ENCODE results near the gene RBM10.

The RBM10 gene

DNA sequence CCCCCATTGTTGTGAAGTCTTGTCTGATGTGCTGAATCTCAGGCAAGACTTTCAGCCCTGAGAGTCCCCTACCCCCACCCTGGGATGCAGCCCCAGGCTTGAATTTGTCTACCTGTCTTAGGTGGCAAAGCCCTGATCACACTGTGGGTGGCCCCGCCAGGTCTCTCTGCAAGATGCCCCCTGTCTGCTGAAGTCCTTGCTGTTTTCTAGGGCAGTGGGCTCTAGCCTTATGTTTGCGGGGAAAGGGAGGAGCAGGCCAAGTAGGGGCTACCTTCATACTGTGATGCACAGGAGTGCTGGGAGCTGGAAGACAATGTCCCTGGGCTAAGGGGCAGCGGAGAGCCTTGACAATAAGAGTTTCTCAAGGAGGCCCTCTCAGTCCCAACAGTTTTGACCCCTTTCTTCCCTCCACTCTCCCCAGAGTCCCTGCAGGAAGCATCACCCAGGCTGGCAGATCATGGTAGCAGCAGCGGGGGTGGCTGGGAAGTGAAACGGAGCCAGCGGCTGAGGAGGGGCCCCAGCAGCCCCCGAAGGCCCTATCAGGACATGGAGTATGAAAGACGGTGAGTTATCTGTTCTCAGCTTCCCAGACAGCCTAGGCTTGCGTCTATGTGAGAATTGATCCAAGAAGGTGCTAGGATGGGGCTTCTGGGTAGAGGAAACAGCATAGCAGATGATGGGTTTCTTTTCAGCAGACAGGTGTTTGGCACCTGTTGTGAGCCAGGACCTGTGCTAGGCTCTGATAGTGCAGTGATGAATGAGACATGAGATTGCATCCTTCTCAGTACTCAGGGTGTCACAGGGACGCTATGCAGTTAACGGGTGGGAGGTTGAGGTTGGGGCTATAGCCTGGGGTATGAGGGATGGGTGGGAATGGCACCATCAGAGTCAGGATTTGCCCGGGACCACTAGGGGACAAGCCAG lies 2.2 kb downstream of the RBM10 start:
- no peak for DNase-seq

GRCh38 chrX:47148946-47149345 lies 3.9 kb downstream of the RBM10 start:
- no peak for DNase-seq

- DNase-seq, result peak in 1 of 2 experiments; percentile 1
These were observed 6.4 kb downstream of the RBM10 start for GRCh38 chrX:47151435-47151834.

DNA sequence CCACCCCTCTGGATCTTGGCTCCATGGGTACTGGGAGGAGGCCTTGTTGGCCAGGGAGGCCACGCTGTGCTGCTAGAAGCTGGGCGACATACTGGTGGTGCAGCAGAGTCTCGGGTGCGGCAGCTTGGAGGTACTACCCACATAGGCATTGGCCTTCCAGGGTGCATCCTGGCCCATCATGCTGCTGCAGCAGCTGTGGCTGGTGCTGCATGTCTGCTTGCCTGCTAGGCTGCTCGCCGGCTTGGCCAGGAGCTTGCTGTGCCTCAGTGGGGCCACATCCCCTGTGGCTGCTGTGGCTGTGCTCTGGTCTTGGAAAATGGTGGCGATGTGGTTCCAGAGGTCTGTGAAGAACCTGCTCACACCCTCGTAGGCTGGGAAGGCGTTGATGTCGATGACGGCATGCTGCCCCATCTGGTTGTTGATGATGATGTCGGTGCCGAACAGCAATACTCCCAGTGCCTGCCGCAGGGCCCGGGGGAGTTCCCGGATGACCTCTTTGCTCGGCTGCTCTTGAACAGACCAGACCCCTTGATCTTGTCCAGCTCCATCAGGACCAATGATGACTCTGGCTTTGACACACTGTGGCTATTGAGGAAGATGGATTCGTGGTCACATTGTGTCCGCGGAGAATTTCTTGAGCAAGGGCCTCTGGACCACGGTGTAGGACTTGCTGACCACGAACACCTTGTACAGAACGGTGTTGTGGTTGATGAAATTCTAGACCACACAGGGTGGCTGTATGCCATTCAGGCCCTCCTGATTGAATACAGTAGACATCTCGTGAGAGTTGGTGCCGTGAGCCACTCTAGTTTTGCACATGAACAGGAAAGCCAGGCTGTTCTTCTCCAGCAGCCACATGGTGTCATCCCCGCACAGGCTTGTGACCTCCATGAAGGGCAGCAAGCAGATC lies 11.8 kb downstream of the RBM10 start:
- no peak for DNase-seq

- no peak for DNase-seq
These were observed 13.1 kb downstream of the RBM10 start for GRCh38 chrX:47158131-47158530.

- no peak for DNase-seq
These were observed 13.8 kb downstream of the RBM10 start for GRCh38 chrX:47158781-47159180.

DNA sequence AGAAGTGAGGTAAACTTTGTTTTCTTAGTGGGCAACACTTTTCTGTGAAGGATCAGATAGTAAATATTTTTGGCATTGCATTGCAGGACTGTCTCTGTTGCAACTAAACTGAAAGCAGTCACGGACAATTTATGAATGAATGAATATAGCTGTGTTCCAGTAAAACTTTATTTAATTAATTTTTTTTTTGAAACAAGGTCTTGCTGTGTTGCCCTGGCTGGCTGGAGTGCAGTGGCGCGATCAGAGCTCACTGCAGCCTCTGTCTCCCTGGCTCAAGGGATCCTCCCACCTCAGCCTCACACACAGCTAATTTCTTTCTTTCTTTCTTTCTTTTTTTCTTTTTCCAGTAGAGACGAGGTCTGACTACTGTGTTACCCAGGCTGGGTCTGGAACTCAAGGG lies 15.8 kb downstream of the RBM10 start:
- no peak for DNase-seq

- DNase-seq, result no peak
These were observed 18.0 kb downstream of the RBM10 start for GRCh38 chrX:47162927-47163583.

- DNase-seq, result no peak
These were observed 19.4 kb downstream of the RBM10 start for GRCh38 chrX:47164420-47164819.

DNA sequence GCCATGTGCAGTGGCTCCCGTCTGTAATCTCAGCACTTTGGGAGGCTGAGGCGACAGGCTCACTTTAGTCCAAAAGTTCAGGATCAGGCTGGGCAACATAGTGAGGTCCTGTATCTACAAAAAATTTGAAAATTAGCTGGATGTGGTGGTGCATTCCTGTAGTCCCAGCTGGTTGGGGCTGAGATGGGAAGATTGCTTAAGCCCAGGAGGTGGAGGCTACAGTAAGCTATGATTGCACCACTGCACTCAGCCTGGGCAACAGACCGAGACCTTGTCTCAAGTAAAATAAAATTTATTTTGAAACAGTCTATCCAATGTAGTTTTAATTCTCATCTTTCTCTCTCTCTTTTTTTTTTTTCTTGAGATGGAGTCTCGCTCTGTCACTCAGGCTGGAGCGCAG lies 21.1 kb downstream of the RBM10 start:
- no peak for DNase-seq

- no peak for DNase-seq
These were observed 23.6 kb downstream of the RBM10 start for GRCh38 chrX:47168495-47169073.

- DNase-seq, result no peak
These were observed 24.3 kb downstream of the RBM10 start for GRCh38 chrX:47169273-47169672.

GRCh38 chrX:47169726-47170515 lies 24.9 kb downstream of the RBM10 start:
- no peak for DNase-seq

- DNase-seq, result no peak
These were observed 26.1 kb downstream of the RBM10 start for GRCh38 chrX:47170861-47171692.

GRCh38 chrX:47171996-47172395 lies 27.0 kb downstream of the RBM10 start:
- DNase-seq, result no peak

- DNase-seq, result no peak
These were observed 27.5 kb downstream of the RBM10 start for GRCh38 chrX:47172549-47172948.

GRCh38 chrX:47172971-47173792 lies 28.2 kb downstream of the RBM10 start:
- no peak for DNase-seq

GRCh38 chrX:47174376-47174775 lies 29.4 kb downstream of the RBM10 start:
- no peak for DNase-seq

GRCh38 chrX:47174846-47175587 lies 30.0 kb downstream of the RBM10 start:
- no peak for DNase-seq

Data from NCI-H526 (cell line).